Keratinocyte (primary cell): ENCODE data around the gene CNTF. TPM values are rescaled to one million over a fixed set of nuclear protein-coding genes. Genes with fewer than 3 reads are reported as not detected.
A peak's percentile ranks its signal among the peaks of the same experiment; 100 is the strongest.

Source experiments
- DNase-seq: peaks from one replicate; pipeline ENCODE4 v3.0.0-alpha.2; 2011; ENCODE audit warnings: low read depth, missing footprints, low spot score
- FAIRE-seq: peaks from 2 replicates; lab custom pipeline; 2011; peaks lifted over from hg19 to GRCh38; lab: Jason Lieb, UNC
- H2AFZ ChIP-seq: 2 replicates; pipeline ENCODE4 v1.6.0; 2012; ENCODE audit warnings: low read length, control low read depth, inconsistent platforms; ENCODE audit not compliant: control insufficient read depth
- H3K27ac ChIP-seq: 2 replicates; pipeline ENCODE4 v1.5.1; 2011; ENCODE audit warnings: low read length; ENCODE audit not compliant: control insufficient read depth, insufficient read depth
- H3K27me3 ChIP-seq: 3 replicates; pipeline ENCODE4 v1.6.0; 2011; ENCODE audit warnings: low read length; ENCODE audit not compliant: control insufficient read depth, insufficient read depth; ENCODE audit errors: extremely low read depth
- H3K36me3 ChIP-seq, 2 experiments: 2 replicates in 1 of 2; 3 replicates in 1 of 2; pipeline ENCODE4 v1.5.1; 2011; ENCODE audit warnings: low read length in 2 of 2, mild to moderate bottlenecking in 1 of 2; ENCODE audit not compliant: control insufficient read depth in 2 of 2, insufficient read depth in 2 of 2; ENCODE audit errors: extremely low read depth in 1 of 2
- H3K4me1 ChIP-seq: 3 replicates; pipeline ENCODE4 v1.5.1; 2011; ENCODE audit warnings: low read length; ENCODE audit not compliant: control insufficient read depth, insufficient read depth; ENCODE audit errors: extremely low read depth
- H3K4me2 ChIP-seq: 3 replicates; pipeline ENCODE4 v1.6.0; 2011; ENCODE audit warnings: low read depth, low read length; ENCODE audit not compliant: control insufficient read depth, insufficient read depth; ENCODE audit errors: extremely low read depth
- H3K4me3 ChIP-seq, 3 experiments: fragments of 200-600 bp in 1 of 3; sonication (generic) in 1 of 3; 2 replicates in 2 of 3; 3 replicates in 1 of 3; pipeline ENCODE4 v1.5.1; 2011 to 2016; ENCODE audit warnings: low read length in 3 of 3, mild to moderate bottlenecking in 3 of 3, control low read depth in 2 of 3, inconsistent platforms in 1 of 3, low read depth in 1 of 3, mixed read lengths in 1 of 3, mixed run types in 1 of 3, moderate library complexity in 1 of 3; ENCODE audit not compliant: control insufficient read depth in 2 of 3, insufficient read depth in 2 of 3; ENCODE audit errors: extremely low read depth in 1 of 3
- H3K79me2 ChIP-seq: 2 replicates; pipeline ENCODE4 v1.6.0; 2012; ENCODE audit warnings: low read length; ENCODE audit not compliant: control insufficient read depth, insufficient read depth
- H3K9ac ChIP-seq: 3 replicates; pipeline ENCODE4 v1.6.0; 2011; ENCODE audit warnings: low read length; ENCODE audit not compliant: control insufficient read depth, insufficient read depth; ENCODE audit errors: extremely low read depth
- H3K9me1 ChIP-seq: 3 replicates; pipeline ENCODE4 v1.6.0; 2011; ENCODE audit warnings: low read length; ENCODE audit not compliant: control insufficient read depth, insufficient read depth; ENCODE audit errors: extremely low read depth
- H3K9me3 ChIP-seq: 2 replicates; pipeline ENCODE4 v1.5.1; 2012; ENCODE audit warnings: low read depth, low read length; ENCODE audit not compliant: control insufficient read depth
- H4K20me1 ChIP-seq: 3 replicates; pipeline ENCODE4 v1.6.0; 2011; ENCODE audit warnings: low read length; ENCODE audit not compliant: control insufficient read depth, insufficient read depth; ENCODE audit errors: extremely low read depth
- EZH2 ChIP-seq: IDR thresholded peaks from one replicate; pipeline ENCODE4 v1.6.1; 2012; ENCODE audit warnings: inconsistent platforms, mild to moderate bottlenecking, low read length, moderate library complexity
- dilution Hi-C: fragments of 300-500 bp; cut with MboI; formaldehyde crosslinking; loops from one replicate; pipeline ENCODE4 v1.7.0; 2020; ENCODE audit warnings: low sequenced_read_pairs; ENCODE audit not compliant: extremely low pct_ligation_motif_present
- polyA plus RNA-seq, 5 experiments: library from polyadenylated mRNA; depleted of rRNA in 3 of 5; stranded (reverse) in 3 of 5; stranded (forward) in 1 of 5; unstranded in 1 of 5; fragments of >200 nt; gene quantifications; 1 replicate in 1 of 5; 2 replicates in 3 of 5; 3 replicates in 1 of 5; pipeline versions ENCODE4 v1.2.1 to v1.2.3, GENCODE V29; 2011 to 2012; ENCODE audit warnings: missing spikeins in 2 of 5, low read depth in 1 of 5, low replicate concordance in 1 of 5
- TF ChIP-seq, protein P1 (sequence below), 3 experiments: IDR thresholded peaks in 1 of 3; conservative IDR thresholded peaks in 1 of 3; optimal IDR thresholded peaks in 1 of 3; 2 replicates in 2 of 3; 3 replicates in 1 of 3; pipeline versions ENCODE3 to v1.5.1; 2011; ENCODE audit warnings: low read length in 3 of 3, mild to moderate bottlenecking in 3 of 3, moderate library complexity in 2 of 3, control low read depth in 1 of 3, inconsistent platforms in 1 of 3; ENCODE audit not compliant: insufficient read depth in 2 of 3; ENCODE audit errors: extremely low read depth in 1 of 3

CNTF gene
- polyA plus RNA-seq, 1 donor (not counting 4 experiments of a cell fraction or from before 2014, with no cell fraction given), result 1.9 TPM

DNA sequence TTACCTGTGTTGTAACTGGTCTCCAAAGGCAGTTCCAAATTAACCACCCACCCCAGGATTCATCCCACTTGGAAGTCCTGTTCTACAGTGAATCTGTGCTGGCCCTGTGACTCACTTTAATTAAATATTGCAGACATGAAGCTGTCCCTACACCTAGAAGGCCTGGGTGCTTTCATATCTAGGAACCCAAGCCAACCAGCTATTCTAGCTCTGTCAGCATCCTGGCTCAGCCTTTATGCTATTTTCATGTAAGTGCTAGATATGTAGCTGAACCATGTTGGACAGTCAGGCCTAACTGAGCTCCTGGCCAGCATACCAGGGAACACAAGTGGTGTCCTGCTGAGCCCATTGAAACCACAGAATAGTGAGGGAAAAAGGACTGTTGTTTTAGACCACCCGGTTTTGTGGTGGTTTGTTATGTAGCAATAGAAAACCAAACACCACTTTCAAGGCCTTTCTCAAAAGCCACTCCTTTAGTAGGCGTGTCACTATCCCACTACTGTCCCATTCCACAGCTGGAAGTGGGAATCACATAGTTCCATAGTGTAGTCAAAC, 30.3 kb downstream of the CNTF start:
- Histone ChIP-seq H4K20me1 (no peaks in the 10 kb centered on the region), H3K27me3 (no peaks in the 10 kb centered on the region), H3K9ac (no peak overlapping the region), H3K4me2 (no peak overlapping the region), H3K4me1 (no peaks in the 10 kb centered on the region), H3K9me3 (no peaks in the 10 kb centered on the region), H3K4me3 (no peak overlapping the region), H3K79me2 (no peaks in the 10 kb centered on the region), H3K27ac (no peak overlapping the region), H2AFZ (no peak overlapping the region), H3K9me1 (no peaks in the 10 kb centered on the region), H3K36me3 (no peaks in the 10 kb centered on the region)
- dilution Hi-C loops, result no loop called here
- no peak for TF ChIP-seq EZH2
- TF ChIP-seq, protein P1, sequence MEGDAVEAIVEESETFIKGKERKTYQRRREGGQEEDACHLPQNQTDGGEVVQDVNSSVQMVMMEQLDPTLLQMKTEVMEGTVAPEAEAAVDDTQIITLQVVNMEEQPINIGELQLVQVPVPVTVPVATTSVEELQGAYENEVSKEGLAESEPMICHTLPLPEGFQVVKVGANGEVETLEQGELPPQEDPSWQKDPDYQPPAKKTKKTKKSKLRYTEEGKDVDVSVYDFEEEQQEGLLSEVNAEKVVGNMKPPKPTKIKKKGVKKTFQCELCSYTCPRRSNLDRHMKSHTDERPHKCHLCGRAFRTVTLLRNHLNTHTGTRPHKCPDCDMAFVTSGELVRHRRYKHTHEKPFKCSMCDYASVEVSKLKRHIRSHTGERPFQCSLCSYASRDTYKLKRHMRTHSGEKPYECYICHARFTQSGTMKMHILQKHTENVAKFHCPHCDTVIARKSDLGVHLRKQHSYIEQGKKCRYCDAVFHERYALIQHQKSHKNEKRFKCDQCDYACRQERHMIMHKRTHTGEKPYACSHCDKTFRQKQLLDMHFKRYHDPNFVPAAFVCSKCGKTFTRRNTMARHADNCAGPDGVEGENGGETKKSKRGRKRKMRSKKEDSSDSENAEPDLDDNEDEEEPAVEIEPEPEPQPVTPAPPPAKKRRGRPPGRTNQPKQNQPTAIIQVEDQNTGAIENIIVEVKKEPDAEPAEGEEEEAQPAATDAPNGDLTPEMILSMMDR (optimal IDR thresholded peaks at IDR 0.05 in 1 of 3, IDR thresholded peaks at IDR 0.05 in 1 of 3, conservative IDR thresholded peaks at IDR 0.05 in 1 of 3; ENCODE audit: extremely low read depth in 1 of 3, insufficient read depth in 2 of 3, low read length in 3 of 3), result no peak
- no peak for DNase-seq
- FAIRE-seq, result no peak

DNA sequence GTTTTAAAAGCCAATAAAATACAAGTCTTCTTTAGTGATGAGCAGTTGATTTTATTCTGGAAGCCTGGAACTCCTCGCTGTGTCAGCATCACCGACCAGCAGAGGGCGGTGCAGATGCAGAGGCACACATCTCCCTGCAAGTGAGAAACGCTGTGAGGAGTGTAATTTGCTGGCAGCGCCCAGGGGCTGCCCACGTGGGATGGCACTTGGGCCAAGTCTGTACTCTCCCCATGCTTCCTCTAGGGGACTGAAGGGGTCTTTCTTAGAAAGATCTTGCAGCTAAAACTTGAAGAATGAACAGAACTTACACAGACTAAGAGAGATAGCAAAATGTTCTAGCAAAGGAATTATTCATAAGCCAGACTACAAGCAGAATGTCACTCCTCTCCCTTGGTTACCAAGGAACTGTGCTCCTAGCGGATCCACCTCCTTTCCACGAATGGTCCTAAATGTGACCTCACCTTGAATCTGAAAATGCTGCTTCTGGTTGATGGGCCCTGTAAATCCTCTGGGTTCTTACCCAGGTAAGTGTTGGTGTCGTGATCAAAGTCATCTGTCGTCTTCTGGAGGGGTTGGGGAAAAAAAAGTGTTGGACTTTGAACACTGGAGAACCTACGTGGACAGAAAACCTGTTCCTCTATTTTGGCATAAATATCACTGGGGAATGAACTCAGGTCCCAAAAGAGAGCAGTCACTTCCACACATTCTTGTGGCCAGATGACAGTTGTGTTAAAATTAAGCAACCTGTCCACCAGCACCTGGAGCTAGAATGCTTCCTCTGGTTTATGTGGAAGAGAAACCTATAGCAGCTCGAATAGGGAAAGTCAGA, 31.8 kb downstream of the CNTF start:
- dilution Hi-C loops, result no loop called here
- H3K9ac ChIP-seq, result no peak overlapping the region
- DNase-seq (peak; percentile 21), FAIRE-seq (peak; percentile 81)
- H3K4me2 ChIP-seq, result no peak overlapping the region
- no peak for TF ChIP-seq EZH2
- TF ChIP-seq, protein P1 (optimal IDR thresholded peaks at IDR 0.05 in 1 of 3, IDR thresholded peaks at IDR 0.05 in 1 of 3, conservative IDR thresholded peaks at IDR 0.05 in 1 of 3; ENCODE audit: extremely low read depth in 1 of 3, insufficient read depth in 2 of 3, low read length in 3 of 3), result peak; percentile 85 to 94 (median 94)
- H3K9me3 ChIP-seq, result no peaks in the 10 kb centered on the region
- H3K27ac ChIP-seq, result no peak overlapping the region
- H3K4me1 ChIP-seq, result peaks cover 9% of the 10 kb centered on the region
- no peaks in the 10 kb centered on the region for H3K27me3 ChIP-seq
- no peak overlapping the region for H3K4me3 ChIP-seq
- H3K79me2 ChIP-seq, result no peaks in the 10 kb centered on the region
- H4K20me1 ChIP-seq, result no peaks in the 10 kb centered on the region
- H2AFZ ChIP-seq, result no peak overlapping the region
- no peaks in the 10 kb centered on the region for H3K9me1 ChIP-seq
- H3K36me3 ChIP-seq, result no peaks in the 10 kb centered on the region
